ENCODE measurements around the gene MMADHC. TPM values are rescaled to one million over a fixed set of nuclear protein-coding genes. Genes with fewer than 3 reads are reported as not detected.

MMADHC gene
- total and polyA plus RNA-seq, 4 experiments from 2014 or later: 66.4 to 163 (median 90.9) TPM

DNA sequence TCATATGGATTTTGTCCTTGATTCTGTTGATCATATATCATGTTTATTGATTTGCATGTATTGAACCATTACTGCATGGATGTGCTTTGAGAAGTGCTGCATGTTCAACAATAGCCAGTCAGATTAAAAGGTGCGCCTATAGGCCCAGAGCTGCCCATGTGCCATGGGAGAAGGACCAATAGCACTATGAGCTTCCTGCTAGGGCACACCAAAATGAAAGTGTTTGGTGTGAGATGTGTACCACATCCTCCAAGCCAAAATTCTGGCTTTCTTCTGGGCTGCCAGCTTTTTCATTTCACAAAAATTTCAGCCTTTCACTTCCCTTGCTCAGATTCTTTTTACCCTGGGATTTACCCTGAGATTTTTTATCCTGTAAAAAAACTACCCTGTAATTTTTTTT is 34.8 kb upstream of the MMADHC start:
- H3K27ac Mint-ChIP-seq: no peak overlapping the region
- Histone ChIP-seq H3K27me3 (ENCODE audit: insufficient read depth, low read length) (no peaks in the 10 kb centered on the region), H3K4me3 (ENCODE audit: low read length in 2 of 2) (no peak overlapping the region), H3K9me3 (ENCODE audit: control insufficient read depth in 1 of 2, low read length in 2 of 2) (no peaks in the 10 kb centered on the region), H3K27ac (ENCODE audit: low read depth, low read length) (no peak overlapping the region), H3K36me3 (ENCODE audit: insufficient read depth, low read length) (no peaks in the 10 kb centered on the region), H3K4me1 (ENCODE audit: insufficient read depth, low read length) (no peaks in the 10 kb centered on the region)
- H3K27me3 Mint-ChIP-seq: peaks cover 12 to 13% of the 10 kb centered on the region in 2 donors
- DNase-seq: no peak
- intact Hi-C loops (cut with micrococcal nuclease): no loop called here
- POLR2A ChIA-PET (ENCODE audit: partially characterized antibody): no interaction called here
- no peak overlapping the region for H3K4me3 Mint-ChIP-seq
- no peaks in the 10 kb centered on the region for H3K4me1 Mint-ChIP-seq
- CTCF ChIA-PET (ENCODE audit: partially characterized antibody): no interaction called here
- H3K9me3 Mint-ChIP-seq: no peaks in the 10 kb centered on the region
- H3K36me3 Mint-ChIP-seq: no peaks in the 10 kb centered on the region

DNA sequence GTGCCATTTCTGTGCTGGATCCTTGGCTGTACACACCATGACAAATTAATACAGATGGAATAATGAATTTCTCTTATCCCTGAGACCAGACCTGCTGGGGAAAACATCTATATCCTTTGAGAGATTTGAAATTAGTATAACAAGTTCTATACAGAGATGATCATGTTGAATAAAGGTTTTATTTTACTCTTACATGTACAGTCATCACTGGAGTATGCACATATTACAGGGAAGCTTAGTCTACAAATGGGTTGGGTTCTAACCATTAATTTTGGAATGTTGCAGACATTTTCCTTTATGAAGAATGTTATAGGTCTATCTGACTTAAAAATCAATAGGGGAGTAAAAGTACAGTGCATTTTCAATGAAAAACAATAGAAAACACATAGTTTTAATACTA is 29.9 kb upstream of the MMADHC start:
- H3K4me3 ChIP-seq (ENCODE audit: low read length in 2 of 2): no peak overlapping the region
- no peaks in the 10 kb centered on the region for H3K9me3 Mint-ChIP-seq

DNA sequence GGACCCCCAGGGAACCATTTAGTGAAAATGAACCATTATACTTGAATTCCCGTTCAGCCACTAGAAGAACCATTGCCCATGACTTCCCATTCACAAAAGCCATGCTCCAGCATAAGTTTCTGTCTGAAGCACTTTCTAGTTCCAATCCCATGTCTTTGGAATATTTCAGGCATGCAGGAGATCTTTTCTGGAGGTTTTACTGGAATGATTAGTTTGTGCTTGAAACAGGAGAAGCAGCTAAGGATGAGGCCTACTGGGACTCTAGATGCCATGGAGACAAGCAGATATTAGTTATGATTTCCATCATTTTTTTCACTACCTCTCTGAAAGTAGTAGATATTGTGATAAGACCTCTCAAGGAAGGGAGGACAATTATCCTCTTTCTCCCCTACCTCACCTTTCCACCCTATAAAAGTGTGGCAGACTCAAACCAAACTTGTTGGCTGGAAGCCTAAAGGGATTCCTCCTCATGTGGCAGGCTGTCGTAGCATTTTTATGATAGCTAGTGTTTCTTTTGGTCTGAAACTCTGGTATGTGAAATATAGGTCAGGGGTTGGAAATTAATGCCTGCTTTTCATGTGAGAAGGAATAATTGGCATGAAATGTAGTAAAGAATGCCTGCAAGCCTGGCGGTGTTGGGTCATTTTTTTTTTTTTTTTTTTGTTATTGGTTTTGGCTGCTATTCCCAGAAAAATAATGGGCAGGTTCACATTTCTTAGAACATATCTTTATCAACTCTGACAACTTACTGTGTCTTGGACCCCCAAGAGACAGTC is 29.3 kb upstream of the MMADHC start:
- Histone ChIP-seq H3K4me3 (ENCODE audit: low read length in 2 of 2) (no peak overlapping the region), H3K4me1 (ENCODE audit: insufficient read depth, low read length) (no peaks in the 10 kb centered on the region), H3K9me3 (ENCODE audit: control insufficient read depth in 1 of 2, low read length in 2 of 2) (no peaks in the 10 kb centered on the region), H3K27ac (ENCODE audit: low read depth, low read length) (no peak overlapping the region), H3K27me3 (ENCODE audit: insufficient read depth, low read length) (no peaks in the 10 kb centered on the region), H3K36me3 (ENCODE audit: insufficient read depth, low read length) (no peaks in the 10 kb centered on the region)
- POLR2A ChIA-PET (ENCODE audit: partially characterized antibody): no interaction called here
- CTCF ChIA-PET (ENCODE audit: partially characterized antibody): no interaction called here
- Mint-ChIP-seq H3K4me1 (no peaks in the 10 kb centered on the region), H3K27ac (no peak overlapping the region), H3K9me3 (no peaks in the 10 kb centered on the region), H3K27me3 (peaks cover 7 to 12% of the 10 kb centered on the region in 2 donors), H3K36me3 (no peaks in the 10 kb centered on the region), H3K4me3 (no peak overlapping the region)
- intact Hi-C loops (cut with micrococcal nuclease): no loop called here
- DNase-seq: no peak

More for the DNA sequence above, 29.9 kb upstream of the MMADHC start:
- H3K4me1 Mint-ChIP-seq: no peaks in the 10 kb centered on the region
- no peaks in the 10 kb centered on the region for H3K36me3 Mint-ChIP-seq
- no peaks in the 10 kb centered on the region for H3K27me3 ChIP-seq (ENCODE audit: insufficient read depth, low read length)
- peaks cover 7 to 12% of the 10 kb centered on the region in 2 donors for H3K27me3 Mint-ChIP-seq
- H3K4me1 ChIP-seq (ENCODE audit: insufficient read depth, low read length): no peaks in the 10 kb centered on the region
- no peak overlapping the region for H3K27ac ChIP-seq (ENCODE audit: low read depth, low read length)
- intact Hi-C loops (cut with micrococcal nuclease): no loop called here
- DNase-seq: no peak
- CTCF ChIA-PET (ENCODE audit: partially characterized antibody): no interaction called here
- H3K4me3 Mint-ChIP-seq: no peak overlapping the region
- POLR2A ChIA-PET (ENCODE audit: partially characterized antibody): no interaction called here
- H3K9me3 ChIP-seq (ENCODE audit: control insufficient read depth in 1 of 2, low read length in 2 of 2): no peaks in the 10 kb centered on the region
- no peaks in the 10 kb centered on the region for H3K36me3 ChIP-seq (ENCODE audit: insufficient read depth, low read length)
- no peak overlapping the region for H3K27ac Mint-ChIP-seq

DNA sequence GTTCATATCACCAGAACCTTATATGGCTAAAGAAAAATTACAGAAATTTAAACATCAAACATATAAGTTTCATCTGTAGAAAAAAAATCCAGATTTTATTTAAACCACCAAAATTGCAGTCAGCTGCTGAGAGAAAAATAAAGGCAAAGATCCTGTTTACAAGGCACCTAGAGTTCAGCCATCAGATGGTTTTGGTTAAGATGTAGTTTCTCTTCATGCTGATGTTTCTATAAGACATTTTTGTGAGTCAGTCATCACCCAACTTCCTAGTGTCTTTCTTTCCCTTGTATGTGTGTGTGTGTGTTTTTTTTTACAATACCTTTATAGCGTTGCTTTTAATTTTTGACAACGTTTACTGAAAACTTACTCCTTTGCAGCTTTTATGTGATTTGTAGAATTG is 26.1 kb upstream of the MMADHC start:
- Histone ChIP-seq H3K4me3 (ENCODE audit: low read length in 2 of 2) (no peak overlapping the region), H3K9me3 (ENCODE audit: control insufficient read depth in 1 of 2, low read length in 2 of 2) (no peaks in the 10 kb centered on the region), H3K27ac (ENCODE audit: low read depth, low read length) (no peak overlapping the region), H3K4me1 (ENCODE audit: insufficient read depth, low read length) (no peaks in the 10 kb centered on the region), H3K27me3 (ENCODE audit: insufficient read depth, low read length) (no peaks in the 10 kb centered on the region), H3K36me3 (ENCODE audit: insufficient read depth, low read length) (no peaks in the 10 kb centered on the region)
- Mint-ChIP-seq H3K4me1 (no peaks in the 10 kb centered on the region), H3K27me3 (peaks cover 4 to 7% of the 10 kb centered on the region in 2 donors), H3K4me3 (no peak overlapping the region), H3K36me3 (no peaks in the 10 kb centered on the region), H3K27ac (peak overlapping the region in 1 of 7 donors; percentile 20), H3K9me3 (peaks cover 0 to 2% (median 0%) of the 10 kb centered on the region in 8 donors)
- CTCF ChIA-PET (ENCODE audit: partially characterized antibody): interaction anchor here (0.9 to 1.1 kb wide), 3 partner anchors 16 to 1625 kb away, joined by 3 read pairs; no protein-coding TSS in a partner anchor
- intact Hi-C loops (cut with micrococcal nuclease): no loop called here
- no peak for DNase-seq
- POLR2A ChIA-PET (ENCODE audit: partially characterized antibody): no interaction called here

DNA sequence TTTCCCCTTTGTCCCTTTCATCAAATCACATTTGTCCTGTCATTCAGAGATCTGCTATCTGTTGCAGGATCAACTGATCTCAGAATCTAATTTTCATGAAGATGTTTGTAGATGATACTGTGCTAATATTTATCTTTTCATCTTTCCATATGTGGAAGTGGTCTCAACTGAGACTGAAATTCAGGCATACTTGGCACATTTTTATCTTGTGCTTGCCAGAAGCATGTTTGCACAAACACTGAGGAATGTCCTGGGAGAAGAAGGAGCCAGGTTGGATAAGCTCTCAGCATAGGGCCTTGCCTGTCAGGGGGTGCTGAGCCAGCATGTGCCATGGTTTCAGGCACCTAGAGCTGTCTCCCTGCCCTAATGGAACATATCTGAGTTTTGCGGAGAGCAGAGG is 24.5 kb upstream of the MMADHC start:
- H3K27ac Mint-ChIP-seq: no peak overlapping the region

DNA sequence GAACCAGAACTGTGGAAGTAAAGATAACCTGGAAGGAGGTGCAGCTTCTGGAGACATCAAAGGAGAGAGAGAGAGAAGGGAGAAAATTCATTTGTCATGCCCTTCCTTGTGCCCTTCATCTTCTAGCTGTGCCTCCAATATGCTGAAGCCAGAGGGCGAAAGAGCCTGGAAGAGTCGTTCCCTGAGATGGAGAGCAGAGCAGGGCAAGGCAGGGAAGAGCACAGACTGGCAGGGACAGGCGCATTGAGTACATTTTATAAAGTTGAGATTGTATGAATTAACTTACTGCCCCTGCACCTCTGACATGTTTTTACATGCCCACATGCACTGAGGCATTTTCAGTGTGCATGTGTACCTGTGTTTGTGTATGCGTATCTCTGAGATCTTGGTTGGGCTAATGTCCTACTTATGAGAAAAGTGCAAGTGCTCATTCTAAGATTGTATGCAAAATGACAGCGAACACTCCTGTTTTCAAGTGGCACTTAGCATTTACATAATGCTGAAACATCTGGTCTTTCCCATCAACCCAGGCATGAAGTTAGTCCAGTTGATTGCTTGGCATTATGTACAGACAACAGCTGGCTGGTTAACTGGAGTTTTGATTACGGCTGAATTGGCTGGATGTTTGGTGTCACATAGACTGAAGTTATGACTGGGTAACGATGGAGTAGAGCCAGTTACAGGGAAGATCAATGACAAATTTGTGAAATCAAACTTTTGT is 23.7 kb upstream of the MMADHC start:
- no peak overlapping the region for H3K27ac Mint-ChIP-seq
- H3K36me3 Mint-ChIP-seq: peaks cover 0 to 3% of the 10 kb centered on the region in 2 donors
- peak in 1 of 5 donors; percentile 23 for DNase-seq
- no peaks in the 10 kb centered on the region for H3K4me1 ChIP-seq (ENCODE audit: insufficient read depth, low read length)
- peaks cover 0 to 5% (median 0%) of the 10 kb centered on the region in 8 donors for H3K9me3 Mint-ChIP-seq
- no peak overlapping the region for H3K27ac ChIP-seq (ENCODE audit: low read depth, low read length)
- H3K4me1 Mint-ChIP-seq: no peaks in the 10 kb centered on the region
- H3K36me3 ChIP-seq (ENCODE audit: insufficient read depth, low read length): no peaks in the 10 kb centered on the region
- H3K4me3 ChIP-seq (ENCODE audit: low read length in 2 of 2): no peak overlapping the region
- no peaks in the 10 kb centered on the region for H3K27me3 ChIP-seq (ENCODE audit: insufficient read depth, low read length)
- H3K4me3 Mint-ChIP-seq: no peak overlapping the region
- ChIA-PET CTCF (ENCODE audit: partially characterized antibody) (no interaction called here), POLR2A (ENCODE audit: partially characterized antibody) (no interaction called here)
- peaks cover 0 to 2% of the 10 kb centered on the region in 2 donors for H3K27me3 Mint-ChIP-seq
- H3K9me3 ChIP-seq (ENCODE audit: control insufficient read depth in 1 of 2, low read length in 2 of 2): no peaks in the 10 kb centered on the region
- intact Hi-C loops (cut with micrococcal nuclease): no loop called here

More for the DNA sequence above, 24.5 kb upstream of the MMADHC start:
- H3K4me1 Mint-ChIP-seq: no peaks in the 10 kb centered on the region
- H3K36me3 ChIP-seq (ENCODE audit: insufficient read depth, low read length): no peaks in the 10 kb centered on the region
- H3K4me1 ChIP-seq (ENCODE audit: insufficient read depth, low read length): no peaks in the 10 kb centered on the region
- peaks cover 0 to 5% (median 0%) of the 10 kb centered on the region in 8 donors for H3K9me3 Mint-ChIP-seq
- peaks cover 0 to 3% of the 10 kb centered on the region in 2 donors for H3K36me3 Mint-ChIP-seq
- ChIA-PET POLR2A (ENCODE audit: partially characterized antibody) (no interaction called here), CTCF (ENCODE audit: partially characterized antibody) (no interaction called here)
- H3K27me3 Mint-ChIP-seq: peaks cover 0 to 3% of the 10 kb centered on the region in 2 donors
- no peaks in the 10 kb centered on the region for H3K9me3 ChIP-seq (ENCODE audit: control insufficient read depth in 1 of 2, low read length in 2 of 2)
- no peak overlapping the region for H3K4me3 Mint-ChIP-seq
- H3K4me3 ChIP-seq (ENCODE audit: low read length in 2 of 2): no peak overlapping the region
- intact Hi-C loops (cut with micrococcal nuclease): no loop called here
- no peaks in the 10 kb centered on the region for H3K27me3 ChIP-seq (ENCODE audit: insufficient read depth, low read length)
- H3K27ac ChIP-seq (ENCODE audit: low read depth, low read length): no peak overlapping the region
- DNase-seq: no peak

DNA sequence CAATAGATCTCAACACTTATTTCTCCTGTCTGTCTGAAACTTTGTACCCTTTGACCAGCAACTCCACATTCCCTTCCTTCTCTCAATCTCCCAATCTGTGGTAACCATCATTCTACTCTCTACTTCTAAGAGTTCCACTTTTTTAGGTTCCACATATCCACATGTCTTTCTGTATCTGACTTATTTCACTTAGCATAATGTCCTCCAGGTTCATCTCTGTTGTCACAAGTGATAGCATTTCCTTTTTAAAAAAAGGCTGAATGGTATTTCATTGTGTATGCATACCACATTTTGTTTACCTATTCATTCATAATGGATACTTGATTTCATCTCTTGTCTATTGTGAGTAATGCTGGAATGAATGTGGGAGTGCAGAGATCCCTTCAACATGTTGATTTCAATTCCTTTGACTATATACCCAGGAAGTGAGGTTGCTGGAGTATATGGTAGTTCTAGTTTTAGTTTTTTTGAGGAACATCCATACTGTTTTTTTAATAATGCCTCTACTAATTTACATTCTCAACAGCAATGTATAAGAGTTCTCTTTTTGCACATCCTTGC is 18.8 kb upstream of the MMADHC start:
- Histone ChIP-seq H3K27me3 (ENCODE audit: insufficient read depth, low read length) (no peaks in the 10 kb centered on the region), H3K4me3 (ENCODE audit: low read length in 2 of 2) (no peak overlapping the region), H3K36me3 (ENCODE audit: insufficient read depth, low read length) (no peaks in the 10 kb centered on the region), H3K4me1 (ENCODE audit: insufficient read depth, low read length) (peaks cover 4% of the 10 kb centered on the region), H3K9me3 (ENCODE audit: control insufficient read depth in 1 of 2, low read length in 2 of 2) (no peaks in the 10 kb centered on the region), H3K27ac (ENCODE audit: low read depth, low read length) (no peak overlapping the region)
- H3K4me3 Mint-ChIP-seq: no peak overlapping the region
- peaks cover 0 to 2% of the 10 kb centered on the region in 2 donors for H3K27me3 Mint-ChIP-seq
- intact Hi-C loops (cut with micrococcal nuclease): no loop called here
- POLR2A ChIA-PET (ENCODE audit: partially characterized antibody): no interaction called here
- H3K4me1 Mint-ChIP-seq: peaks cover 5 to 7% (median 6%) of the 10 kb centered on the region in 4 donors
- DNase-seq: no peak
- peaks cover 0 to 5% (median 0%) of the 10 kb centered on the region in 8 donors for H3K9me3 Mint-ChIP-seq
- CTCF ChIA-PET (ENCODE audit: partially characterized antibody): no interaction called here
- no peak overlapping the region for H3K27ac Mint-ChIP-seq
- peaks cover 0 to 3% of the 10 kb centered on the region in 2 donors for H3K36me3 Mint-ChIP-seq
